GM23338 (cell line): ENCODE data around the gene PRMT7. TPM values are rescaled to one million over a fixed set of nuclear protein-coding genes. Genes with fewer than 3 reads are reported as not detected.

ENCODE experiments used
- ATAC-seq: fragments of 200-7000 bp; cut with Tn5 transposase; 3 replicates; pipeline ENCODE4 v1.9.1; 2020
- DNase-seq: peaks from one replicate; pipeline ENCODE4 v3.0.0-alpha.2; 2015; ENCODE audit warnings: low spot score
- H2AFZ ChIP-seq: fragments of 200-600 bp; sonication (generic); 2 replicates; pipeline ENCODE4 v1.8.0; 2016; ENCODE audit warnings: antibody characterized with exemption, mild to moderate bottlenecking, moderate library complexity
- H3F3A ChIP-seq: fragments of 200-600 bp; sonication (generic); replicated peaks from 2 replicates; pipeline ENCODE4 v1.8.0; 2017; ENCODE audit warnings: antibody characterized with exemption, mixed run types, low read depth
- H3K27ac ChIP-seq: fragments of 200-600 bp; sonication (generic); 2 replicates; pipeline ENCODE4 v1.6.1; 2016; ENCODE audit warnings: low read depth
- H3K27me3 ChIP-seq: fragments of 200-600 bp; sonication (generic); 2 replicates; pipeline ENCODE4 v1.8.0; 2016; ENCODE audit warnings: mild to moderate bottlenecking, mixed run types, moderate library complexity; ENCODE audit not compliant: insufficient read depth
- H3K36me3 ChIP-seq: fragments of 200-600 bp; sonication (generic); 2 replicates; pipeline ENCODE4 v1.8.0; 2016; ENCODE audit warnings: mild to moderate bottlenecking; ENCODE audit not compliant: insufficient read depth
- H3K4me1 ChIP-seq: fragments of 200-600 bp; sonication (generic); 2 replicates; pipeline ENCODE4 v1.8.0; 2016; ENCODE audit warnings: mild to moderate bottlenecking, moderate library complexity; ENCODE audit not compliant: insufficient read depth
- H3K4me2 ChIP-seq: fragments of 200-600 bp; sonication (generic); 2 replicates; pipeline ENCODE4 v1.7.1; 2017; ENCODE audit warnings: mixed run types
- H3K4me3 ChIP-seq: fragments of 200-600 bp; sonication (generic); 2 replicates; pipeline ENCODE4 v1.6.1; 2016; ENCODE audit warnings: mixed run types
- H3K79me2 ChIP-seq: fragments of 200-600 bp; sonication (generic); replicated peaks from 2 replicates; pipeline ENCODE4 v1.8.0; 2017; ENCODE audit warnings: mild to moderate bottlenecking; ENCODE audit not compliant: insufficient read depth
- H3K9me2 ChIP-seq: fragments of 200-600 bp; sonication (generic); 2 replicates; pipeline ENCODE4 v1.8.0; 2017; ENCODE audit not compliant: insufficient read depth
- H4K20me1 ChIP-seq: fragments of 200-600 bp; sonication (generic); replicated peaks from 2 replicates; pipeline ENCODE4 v1.8.0; 2017; ENCODE audit warnings: mild to moderate bottlenecking; ENCODE audit not compliant: insufficient read depth
- H3K27ac Mint-ChIP-seq: 2 replicates; pipeline ENCODE4 v1.8.0; 2020; ENCODE audit warnings: inconsistent platforms, mild to moderate bottlenecking, moderate library complexity, mixed read lengths
- H3K27me3 Mint-ChIP-seq: 3 replicates; pipeline ENCODE4 v1.8.0; 2022; ENCODE audit warnings: low read depth, mild to moderate bottlenecking, moderate library complexity, mixed read lengths, inconsistent platforms; ENCODE audit not compliant: insufficient read depth, poor library complexity
- H3K36me3 Mint-ChIP-seq: 3 replicates; pipeline ENCODE4 v1.8.0; 2021; ENCODE audit warnings: low read depth, mild to moderate bottlenecking, inconsistent platforms, moderate library complexity, mixed read lengths
- H3K4me1 Mint-ChIP-seq: 3 replicates; pipeline ENCODE4 v1.8.0; 2020; ENCODE audit warnings: mild to moderate bottlenecking, inconsistent platforms, mixed read lengths
- H3K4me3 Mint-ChIP-seq: 3 replicates; pipeline ENCODE4 v1.8.0; 2021; ENCODE audit warnings: moderate library complexity, mild to moderate bottlenecking, inconsistent platforms, mixed read lengths
- H3K9me3 Mint-ChIP-seq: 3 replicates; pipeline ENCODE4 v1.8.0; 2020; ENCODE audit warnings: moderate library complexity, mild to moderate bottlenecking, inconsistent platforms, mixed read lengths
- CREB1 ChIP-seq: fragments of 250-450 bp; sonication (Bioruptor Pico); IDR thresholded peaks from 2 replicates; pipeline ENCODE4 v1.5.0; 2020; ENCODE audit warnings: low read depth, mild to moderate bottlenecking, moderate library complexity
- EZH2 ChIP-seq: fragments of 200-600 bp; sonication (generic); IDR thresholded peaks from one replicate; pipeline ENCODE4 v1.8.0; 2017; ENCODE audit warnings: antibody characterized with exemption, mild to moderate bottlenecking, low read depth; ENCODE audit not compliant: unreplicated experiment
- EZH2phosphoT487 ChIP-seq: fragments of 200-600 bp; sonication (generic); IDR thresholded peaks from one replicate; pipeline ENCODE4 v1.8.1; 2018; ENCODE audit warnings: antibody characterized with exemption; ENCODE audit not compliant: unreplicated experiment
- JUNB ChIP-seq: IDR thresholded peaks from one replicate; pipeline ENCODE4 v1.6.1; 2016; ENCODE audit warnings: antibody characterized with exemption; ENCODE audit not compliant: unreplicated experiment
- POLR2AphosphoS5 ChIP-seq: IDR thresholded peaks from 2 replicates; pipeline ENCODE4 v1.6.1; 2016; ENCODE audit warnings: antibody characterized with exemption, low read depth
- STAT1 ChIP-seq: IDR thresholded peaks from one replicate; pipeline ENCODE4 v1.6.1; 2016; ENCODE audit warnings: antibody characterized with exemption; ENCODE audit not compliant: unreplicated experiment
- ZNF114 ChIP-seq: fragments of 250-450 bp; sonication (Bioruptor Pico); IDR thresholded peaks from 2 replicates; pipeline ENCODE4 v1.5.0; 2020; ENCODE audit warnings: mild to moderate bottlenecking, moderate library complexity
- ZNF331 ChIP-seq: fragments of 250-450 bp; sonication (Bioruptor Pico); IDR thresholded peaks from 2 replicates; pipeline ENCODE4 v1.5.0; 2020; ENCODE audit warnings: low read depth, mild to moderate bottlenecking, moderate library complexity
- polyA plus RNA-seq: library from polyadenylated mRNA; unstranded; fragments of >200 nt; fragmentation: Nextera tagmentation; extraction: Ambion mirVana; gene quantifications from 2 replicates; pipeline ENCODE4 v1.2.1, GENCODE V29; 2016
- total RNA-seq: library from RNA; depleted of rRNA; stranded (reverse); fragments of >200 nt; shearing (Covaris generic); gene quantifications from 2 replicates; pipeline ENCODE4 v1.2.3, GENCODE V29; 2014
- TF ChIP-seq, protein P1 (sequence below): IDR thresholded peaks from one replicate; pipeline ENCODE4 v1.6.1; 2018; ENCODE audit warnings: antibody characterized with exemption; ENCODE audit not compliant: unreplicated experiment
- TF ChIP-seq, protein P2 (sequence below), 2 experiments: fragments of 200-600 bp in 1 of 2; sonication (generic) in 1 of 2; conservative IDR thresholded peaks; 2 replicates each; pipeline versions ENCODE4 v1.5.1 to v1.6.1; 2016 to 2017; ENCODE audit warnings: antibody characterized with exemption in 2 of 2, low read depth in 2 of 2, mild to moderate bottlenecking in 2 of 2, moderate library complexity in 1 of 2
- TF ChIP-seq, protein P3 (sequence below): IDR thresholded peaks from 2 replicates; pipeline ENCODE4 v1.6.1; 2016; ENCODE audit warnings: antibody characterized with exemption

PRMT7 gene
- total and polyA plus RNA-seq, 2 experiments from 2014 or later = 20.2 to 65.3 TPM

DNA sequence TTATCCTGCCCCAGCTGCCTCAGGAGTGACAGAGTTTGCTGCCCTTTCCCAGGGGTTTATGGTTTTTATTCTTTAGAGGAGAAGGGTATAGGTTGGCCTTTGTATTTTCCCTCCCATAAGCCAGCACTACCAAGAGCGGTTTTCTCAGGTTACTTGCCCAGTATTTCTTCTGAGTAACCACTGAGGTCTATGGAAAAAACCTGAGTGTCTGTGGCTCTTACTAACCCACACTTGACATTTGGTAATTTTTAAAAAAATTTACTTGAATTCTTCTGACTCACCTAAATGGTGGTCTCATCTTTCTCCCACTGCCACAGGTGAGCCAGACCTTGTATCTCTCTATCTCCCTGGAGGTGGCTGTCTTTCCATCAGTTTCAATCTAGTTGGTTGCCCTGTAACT lies 40.5 kb upstream of the PRMT7 start (continued):
- TF ChIP-seq, protein P1, sequence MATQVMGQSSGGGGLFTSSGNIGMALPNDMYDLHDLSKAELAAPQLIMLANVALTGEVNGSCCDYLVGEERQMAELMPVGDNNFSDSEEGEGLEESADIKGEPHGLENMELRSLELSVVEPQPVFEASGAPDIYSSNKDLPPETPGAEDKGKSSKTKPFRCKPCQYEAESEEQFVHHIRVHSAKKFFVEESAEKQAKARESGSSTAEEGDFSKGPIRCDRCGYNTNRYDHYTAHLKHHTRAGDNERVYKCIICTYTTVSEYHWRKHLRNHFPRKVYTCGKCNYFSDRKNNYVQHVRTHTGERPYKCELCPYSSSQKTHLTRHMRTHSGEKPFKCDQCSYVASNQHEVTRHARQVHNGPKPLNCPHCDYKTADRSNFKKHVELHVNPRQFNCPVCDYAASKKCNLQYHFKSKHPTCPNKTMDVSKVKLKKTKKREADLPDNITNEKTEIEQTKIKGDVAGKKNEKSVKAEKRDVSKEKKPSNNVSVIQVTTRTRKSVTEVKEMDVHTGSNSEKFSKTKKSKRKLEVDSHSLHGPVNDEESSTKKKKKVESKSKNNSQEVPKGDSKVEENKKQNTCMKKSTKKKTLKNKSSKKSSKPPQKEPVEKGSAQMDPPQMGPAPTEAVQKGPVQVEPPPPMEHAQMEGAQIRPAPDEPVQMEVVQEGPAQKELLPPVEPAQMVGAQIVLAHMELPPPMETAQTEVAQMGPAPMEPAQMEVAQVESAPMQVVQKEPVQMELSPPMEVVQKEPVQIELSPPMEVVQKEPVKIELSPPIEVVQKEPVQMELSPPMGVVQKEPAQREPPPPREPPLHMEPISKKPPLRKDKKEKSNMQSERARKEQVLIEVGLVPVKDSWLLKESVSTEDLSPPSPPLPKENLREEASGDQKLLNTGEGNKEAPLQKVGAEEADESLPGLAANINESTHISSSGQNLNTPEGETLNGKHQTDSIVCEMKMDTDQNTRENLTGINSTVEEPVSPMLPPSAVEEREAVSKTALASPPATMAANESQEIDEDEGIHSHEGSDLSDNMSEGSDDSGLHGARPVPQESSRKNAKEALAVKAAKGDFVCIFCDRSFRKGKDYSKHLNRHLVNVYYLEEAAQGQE = no peak
- TF ChIP-seq JUNB = no peak
- TF ChIP-seq, protein P2, sequence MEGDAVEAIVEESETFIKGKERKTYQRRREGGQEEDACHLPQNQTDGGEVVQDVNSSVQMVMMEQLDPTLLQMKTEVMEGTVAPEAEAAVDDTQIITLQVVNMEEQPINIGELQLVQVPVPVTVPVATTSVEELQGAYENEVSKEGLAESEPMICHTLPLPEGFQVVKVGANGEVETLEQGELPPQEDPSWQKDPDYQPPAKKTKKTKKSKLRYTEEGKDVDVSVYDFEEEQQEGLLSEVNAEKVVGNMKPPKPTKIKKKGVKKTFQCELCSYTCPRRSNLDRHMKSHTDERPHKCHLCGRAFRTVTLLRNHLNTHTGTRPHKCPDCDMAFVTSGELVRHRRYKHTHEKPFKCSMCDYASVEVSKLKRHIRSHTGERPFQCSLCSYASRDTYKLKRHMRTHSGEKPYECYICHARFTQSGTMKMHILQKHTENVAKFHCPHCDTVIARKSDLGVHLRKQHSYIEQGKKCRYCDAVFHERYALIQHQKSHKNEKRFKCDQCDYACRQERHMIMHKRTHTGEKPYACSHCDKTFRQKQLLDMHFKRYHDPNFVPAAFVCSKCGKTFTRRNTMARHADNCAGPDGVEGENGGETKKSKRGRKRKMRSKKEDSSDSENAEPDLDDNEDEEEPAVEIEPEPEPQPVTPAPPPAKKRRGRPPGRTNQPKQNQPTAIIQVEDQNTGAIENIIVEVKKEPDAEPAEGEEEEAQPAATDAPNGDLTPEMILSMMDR (conservative IDR thresholded peaks at IDR 0.05; ENCODE audit: low read depth in 2 of 2) = no peak
- TF ChIP-seq ZNF114 (CRISPR knock-in tag) = no peak
- no peak for TF ChIP-seq ZNF331 (CRISPR knock-in tag)
- no peak for TF ChIP-seq CREB1 (CRISPR knock-in tag)
- TF ChIP-seq STAT1 = no peak
- no peak for TF ChIP-seq EZH2
- no peak for TF ChIP-seq POLR2AphosphoS5
- TF ChIP-seq EZH2phosphoT487 = no peak

DNA sequence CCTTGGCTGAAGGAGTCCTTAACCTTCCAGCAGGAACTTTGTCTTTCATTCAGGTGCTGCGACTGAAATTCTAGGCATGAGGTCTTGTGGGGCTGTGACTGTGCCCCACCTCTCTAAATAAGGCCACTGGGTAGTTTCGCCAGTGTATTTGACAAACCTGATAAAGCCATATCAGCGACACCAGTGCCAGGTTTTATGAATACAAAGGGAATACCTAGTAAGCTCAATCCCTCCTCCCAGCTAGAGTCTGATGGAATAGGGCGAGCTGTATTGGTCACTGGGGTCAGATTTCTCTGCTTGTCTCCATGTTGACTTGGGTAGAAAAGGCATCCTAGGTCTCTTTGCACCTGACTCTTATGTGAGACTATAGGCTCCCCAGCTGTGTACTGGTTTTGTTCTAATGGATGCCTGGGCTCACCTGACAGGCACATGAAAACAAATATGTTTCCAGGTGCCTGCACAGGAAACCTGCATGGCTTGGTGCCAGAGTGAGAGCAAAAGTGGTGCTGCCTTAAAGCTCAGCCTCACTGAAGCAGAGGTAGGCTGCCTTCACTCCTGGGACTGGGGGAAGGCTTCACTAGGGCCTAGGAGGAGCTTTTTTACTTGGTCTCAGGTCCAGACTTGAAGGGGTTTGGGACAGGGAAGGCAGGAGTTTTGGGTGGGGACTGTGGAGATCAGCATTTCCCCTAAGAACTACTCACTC lies 38.2 kb upstream of the PRMT7 start:
- peaks cover 13% of the 10 kb centered on the region for H4K20me1 ChIP-seq
- no peak overlapping the region for H3K4me2 ChIP-seq
- no peak overlapping the region for H3K27ac ChIP-seq
- DNase-seq = no peak
- H3K36me3 ChIP-seq = no peaks in the 10 kb centered on the region
- peaks cover 52% of the 10 kb centered on the region for H3K79me2 ChIP-seq
- Mint-ChIP-seq H3K36me3 (peaks cover 24% of the 10 kb centered on the region), H3K9me3 (no peaks in the 10 kb centered on the region), H3K27ac (peak overlapping the region; percentile 66), H3K4me3 (no peak overlapping the region), H3K27me3 (peaks cover 5% of the 10 kb centered on the region), H3K4me1 (peaks cover 15% of the 10 kb centered on the region)
- no peaks in the 10 kb centered on the region for H3F3A ChIP-seq
- no peak overlapping the region for H2AFZ ChIP-seq
- H3K4me3 ChIP-seq = no peak overlapping the region
- peaks cover 15% of the 10 kb centered on the region for H3K4me1 ChIP-seq
- H3K27me3 ChIP-seq = no peaks in the 10 kb centered on the region
- H3K9me2 ChIP-seq = no peaks in the 10 kb centered on the region
- TF ChIP-seq, protein P3, sequence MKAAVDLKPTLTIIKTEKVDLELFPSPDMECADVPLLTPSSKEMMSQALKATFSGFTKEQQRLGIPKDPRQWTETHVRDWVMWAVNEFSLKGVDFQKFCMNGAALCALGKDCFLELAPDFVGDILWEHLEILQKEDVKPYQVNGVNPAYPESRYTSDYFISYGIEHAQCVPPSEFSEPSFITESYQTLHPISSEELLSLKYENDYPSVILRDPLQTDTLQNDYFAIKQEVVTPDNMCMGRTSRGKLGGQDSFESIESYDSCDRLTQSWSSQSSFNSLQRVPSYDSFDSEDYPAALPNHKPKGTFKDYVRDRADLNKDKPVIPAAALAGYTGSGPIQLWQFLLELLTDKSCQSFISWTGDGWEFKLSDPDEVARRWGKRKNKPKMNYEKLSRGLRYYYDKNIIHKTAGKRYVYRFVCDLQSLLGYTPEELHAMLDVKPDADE = no peak
- TF ChIP-seq, protein P1 = no peak
- TF ChIP-seq POLR2AphosphoS5 (no peak), ZNF331 (CRISPR knock-in tag) (no peak), ZNF114 (CRISPR knock-in tag) (no peak), CREB1 (CRISPR knock-in tag) (no peak)
- TF ChIP-seq, protein P2 (conservative IDR thresholded peaks at IDR 0.05; ENCODE audit: low read depth in 2 of 2) = no peak
- no peak; the same call in 2 of the 3 replicates for ATAC-seq
